Measurements from ENCODE around the gene JAGN1. TPM values are rescaled to one million over a fixed set of nuclear protein-coding genes. Genes with fewer than 3 reads are reported as not detected.

The JAGN1 gene
- total and polyA plus RNA-seq, 9 of the 15 experiments (the other 6 are each of a cell fraction or from before 2014, with no cell fraction given): 31.6 to 77.8 (median 40.3) TPM

DNA sequence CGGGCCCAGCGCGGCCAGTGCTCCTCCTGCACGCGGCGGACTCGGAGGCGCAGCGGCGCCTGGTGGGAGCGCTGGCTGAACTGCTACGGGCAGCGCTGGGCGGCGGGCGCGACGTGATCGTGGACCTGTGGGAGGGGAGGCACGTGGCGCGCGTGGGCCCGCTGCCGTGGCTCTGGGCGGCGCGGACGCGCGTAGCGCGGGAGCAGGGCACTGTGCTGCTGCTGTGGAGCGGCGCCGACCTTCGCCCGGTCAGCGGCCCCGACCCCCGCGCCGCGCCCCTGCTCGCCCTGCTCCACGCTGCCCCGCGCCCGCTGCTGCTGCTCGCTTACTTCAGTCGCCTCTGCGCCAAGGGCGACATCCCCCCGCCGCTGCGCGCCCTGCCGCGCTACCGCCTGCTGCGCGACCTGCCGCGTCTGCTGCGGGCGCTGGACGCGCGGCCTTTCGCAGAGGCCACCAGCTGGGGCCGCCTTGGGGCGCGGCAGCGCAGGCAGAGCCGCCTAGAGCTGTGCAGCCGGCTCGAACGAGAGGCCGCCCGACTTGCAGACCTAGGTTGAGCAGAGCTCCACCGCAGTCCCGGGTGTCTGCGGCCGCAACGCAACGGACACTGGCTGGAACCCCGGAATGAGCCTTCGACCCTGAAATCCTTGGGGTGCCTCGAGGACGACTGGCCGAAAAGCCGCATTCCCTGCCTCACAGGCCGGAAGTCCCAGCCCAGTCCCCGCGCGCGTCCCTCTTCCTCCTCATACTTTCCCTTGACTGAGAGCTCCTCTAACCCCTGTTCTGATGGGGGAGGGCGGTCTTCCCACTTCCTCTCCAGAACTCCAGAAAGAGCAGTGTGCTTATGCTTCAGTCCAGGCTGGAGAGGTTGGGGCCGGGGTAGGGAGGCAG, 25.1 kb downstream of the JAGN1 start:
- no peak for DNase-seq (ENCODE audit: extremely low read depth in 1 of 4, low spot score in 3 of 4)
- Histone ChIP-seq H3K4me2 (ENCODE audit: insufficient read depth, low read length) (peak overlapping the region; percentile 39; the same call in 1 of the 2 replicates), H3K9me3 (replicated peaks; ENCODE audit: control insufficient read depth, insufficient read depth, low read depth, low read length) (no peaks in the 10 kb centered on the region), H3K27ac (ENCODE audit: extremely low read depth, low read depth, low read length) (peak overlapping the region; percentile 36; the same call in 2 of the 3 replicates), H3K27me3 (ENCODE audit: control insufficient read depth in 2 of 2, insufficient read depth in 2 of 2, low read length in 2 of 2) (no peaks in the 10 kb centered on the region), H3K4me3 (no peak overlapping the region), H3K9me1 (ENCODE audit: control insufficient read depth, insufficient read depth, low read length) (peaks cover 3% of the 10 kb centered on the region), H4K20me1 (replicated peaks; ENCODE audit: control insufficient read depth, insufficient read depth, low read length) (no peaks in the 10 kb centered on the region), H3K36me3 (ENCODE audit: control insufficient read depth, insufficient read depth, low read length) (no peaks in the 10 kb centered on the region), H3K9ac (ENCODE audit: insufficient read depth in 1 of 2, low read depth in 2 of 2, low read length in 2 of 2) (peak overlapping the region; percentile 31 to 76; a peak in 3 of 4 replicates), H2AFZ (ENCODE audit: low read depth, low read length) (peak overlapping the region; percentile 75), H3K4me1 (replicated peaks in 1 of 2; ENCODE audit: control insufficient read depth in 2 of 2, insufficient read depth in 2 of 2, low read length in 2 of 2) (peaks cover 30 to 49% of the 10 kb centered on the region in 2 experiments), H3K79me2 (ENCODE audit: control insufficient read depth, insufficient read depth, low read length) (no peaks in the 10 kb centered on the region)
- intact Hi-C loops (cut with micrococcal nuclease): loop anchor here (5.0 kb wide), 1 partner anchor 53 kb away; no protein-coding TSS in a partner anchor
- FAIRE-seq: no peak
- 78% methylated on average over 53 of the region's 99 CpGs for WGBS (ENCODE audit: insufficient coverage, low coverage, missing lambda C conversion rate)
- in situ Hi-C loops (cut with MboI): no loop called here
- BruUV-seq (replicated peaks): no TSS peak
- ChIA-PET POLR2A (interaction anchor here (0.5 to 1.9 kb wide), 7 partner anchors 8 to 99 kb away, joined by 3 to 6 read pairs (median 4); no protein-coding TSS in a partner anchor), CTCF (ENCODE audit: low intra/inter-chr PET ratio) (no interaction called here)
- ATAC-seq: no peak
- no peak for TF ChIP-seq CBX5 (IDR thresholded peaks at IDR 0.05; ENCODE audit: borderline replicate concordance, low read depth)
- TF ChIP-seq SPI1 (IDR thresholded peaks at IDR 0.05; ENCODE audit: borderline replicate concordance, low read depth, low read length): peak; percentile 53; the same call in 1 of the 2 replicates
- TF ChIP-seq XRCC3 (IDR thresholded peaks at IDR 0.05): no peak
- peak; percentile 30; the same call in 1 of the 2 replicates for TF ChIP-seq L3MBTL2 (IDR thresholded peaks at IDR 0.05)
- no peak for TF ChIP-seq CREB1 (IDR thresholded peaks at IDR 0.05)
- TF ChIP-seq CREB1 (CRISPR knock-in tag; IDR thresholded peaks at IDR 0.05): 0 out of 2 replicates have a peak, but pooled peaks have one; percentile 17
- TF ChIP-seq TFAP4 (CRISPR knock-in tag; IDR thresholded peaks at IDR 0.05; ENCODE audit: borderline replicate concordance): peak; percentile 27; the same call in 1 of the 2 replicates
- no peak for TF ChIP-seq GABPB2 (CRISPR knock-in tag; conservative IDR thresholded peaks at IDR 0.05)
- TF ChIP-seq GATA2 (CRISPR knock-in tag; IDR thresholded peaks at IDR 0.05): no peak
- TF ChIP-seq C11orf30 (IDR thresholded peaks at IDR 0.05; ENCODE audit: low read depth): no peak
- TF ChIP-seq SRSF7 (optimal IDR thresholded peaks at IDR 0.05; ENCODE audit: low read depth, low read length): no peak
- TF ChIP-seq, protein P1, sequence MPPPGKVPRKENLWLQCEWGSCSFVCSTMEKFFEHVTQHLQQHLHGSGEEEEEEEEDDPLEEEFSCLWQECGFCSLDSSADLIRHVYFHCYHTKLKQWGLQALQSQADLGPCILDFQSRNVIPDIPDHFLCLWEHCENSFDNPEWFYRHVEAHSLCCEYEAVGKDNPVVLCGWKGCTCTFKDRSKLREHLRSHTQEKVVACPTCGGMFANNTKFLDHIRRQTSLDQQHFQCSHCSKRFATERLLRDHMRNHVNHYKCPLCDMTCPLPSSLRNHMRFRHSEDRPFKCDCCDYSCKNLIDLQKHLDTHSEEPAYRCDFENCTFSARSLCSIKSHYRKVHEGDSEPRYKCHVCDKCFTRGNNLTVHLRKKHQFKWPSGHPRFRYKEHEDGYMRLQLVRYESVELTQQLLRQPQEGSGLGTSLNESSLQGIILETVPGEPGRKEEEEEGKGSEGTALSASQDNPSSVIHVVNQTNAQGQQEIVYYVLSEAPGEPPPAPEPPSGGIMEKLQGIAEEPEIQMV (tag; conservative IDR thresholded peaks at IDR 0.05; ENCODE audit: low read depth): no peak
- peak; percentile 56; the same call in 1 of the 2 replicates for TF ChIP-seq RBFOX2 (IDR thresholded peaks at IDR 0.05; ENCODE audit: low read depth, low read length)
- TF ChIP-seq, protein P2, sequence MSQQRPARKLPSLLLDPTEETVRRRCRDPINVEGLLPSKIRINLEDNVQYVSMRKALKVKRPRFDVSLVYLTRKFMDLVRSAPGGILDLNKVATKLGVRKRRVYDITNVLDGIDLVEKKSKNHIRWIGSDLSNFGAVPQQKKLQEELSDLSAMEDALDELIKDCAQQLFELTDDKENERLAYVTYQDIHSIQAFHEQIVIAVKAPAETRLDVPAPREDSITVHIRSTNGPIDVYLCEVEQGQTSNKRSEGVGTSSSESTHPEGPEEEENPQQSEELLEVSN (IDR thresholded peaks at IDR 0.05; ENCODE audit: borderline replicate concordance in 1 of 2, extremely low read depth in 1 of 2, insufficient read depth in 1 of 2, insufficient read length in 1 of 2, low read depth in 1 of 2, low read length in 1 of 2, poor library complexity in 1 of 2, severe bottlenecking in 1 of 2): peak in 1 of 2 experiments; percentile 2
- TF ChIP-seq HDAC1 (IDR thresholded peaks at IDR 0.05): no peak
- peak; percentile 67 for TF ChIP-seq POLR2G (IDR thresholded peaks at IDR 0.05; ENCODE audit: low read depth, low read length)
- TF ChIP-seq ZNF133 (CRISPR knock-in tag; IDR thresholded peaks at IDR 0.05): no peak
- TF ChIP-seq ZSCAN29 (IDR thresholded peaks at IDR 0.05): no peak
- TF ChIP-seq HDAC8 (tag; IDR thresholded peaks at IDR 0.05): no peak

All from K562 (cell line).